GM19463 (cell line): ENCODE data around the gene OTULIN.

ENCODE experiments used
- ATAC-seq: cut with Tn5 transposase; IDR thresholded peaks from one replicate; pipeline ENCODE4 v1.9.1; 2021; ENCODE audit warnings: mild to moderate bottlenecking, moderate library complexity; ENCODE audit not compliant: unreplicated experiment

OTULIN gene

GRCh38 chr5:14664270-14665100 lies at the start of gene OTULIN:
TSS of gene OTULIN (plus strand) at chr5:14664718. CDS start at chr5:14664826, 108 bp downstream.
- peak; percentile 57 for ATAC-seq

DNA sequence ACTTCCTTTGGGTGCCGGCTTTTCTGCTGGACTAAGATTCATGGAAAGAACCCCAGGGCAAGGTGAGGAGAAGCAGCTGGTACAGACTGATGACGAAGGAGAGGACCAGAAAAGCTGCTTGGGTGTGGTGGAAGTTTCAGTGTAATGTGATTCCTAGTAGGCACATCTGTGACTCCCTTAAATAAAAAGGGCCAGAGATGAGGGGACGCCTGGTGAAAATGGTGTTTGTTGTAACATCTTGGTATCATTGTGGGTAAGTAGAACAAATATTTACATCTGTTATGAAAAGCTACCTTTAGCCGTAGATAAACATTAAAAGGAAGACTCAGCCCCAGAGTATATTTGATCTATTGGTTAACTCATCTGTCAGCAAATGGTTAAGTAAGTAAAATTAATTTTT lies 49.2 kb upstream of the OTULIN start:
- no peak for ATAC-seq

DNA sequence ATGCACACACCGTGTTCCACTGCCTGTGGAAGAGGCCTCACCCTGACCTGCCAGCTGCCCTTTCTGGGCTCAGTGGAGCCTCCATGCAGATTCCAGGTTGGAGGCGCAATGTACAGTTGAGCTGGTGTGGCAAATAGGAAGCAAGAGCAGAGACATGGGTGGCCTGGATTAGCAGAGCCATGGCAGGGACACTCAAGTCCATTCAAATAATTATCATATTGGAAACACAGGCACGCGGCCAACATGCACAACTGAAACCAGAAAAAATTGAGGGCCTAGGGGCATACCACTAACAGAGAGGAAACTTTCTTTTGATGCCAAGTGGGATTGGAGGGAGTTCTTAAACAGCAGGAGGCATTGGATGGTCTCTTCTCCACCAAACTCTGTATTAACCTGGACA lies 47.1 kb upstream of the OTULIN start:
- no peak for ATAC-seq

DNA sequence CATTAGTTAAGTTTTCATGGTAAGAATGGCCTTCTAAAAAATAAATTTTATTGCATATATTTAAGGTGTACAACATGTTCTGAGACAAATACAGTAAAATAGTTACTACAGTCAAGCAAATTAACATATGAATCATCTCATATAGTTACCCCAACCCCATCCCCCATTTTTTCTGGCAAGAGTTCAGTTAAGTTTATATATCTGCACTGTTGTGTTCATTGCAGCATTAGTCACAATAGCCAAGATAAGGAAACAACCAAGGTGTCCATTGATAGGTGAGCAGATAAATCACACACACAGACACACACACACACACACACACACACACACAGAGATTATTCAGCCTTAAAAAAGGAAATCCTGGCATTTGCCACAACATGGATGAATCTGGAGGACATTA lies 37.2 kb upstream of the OTULIN start:
- ATAC-seq, result no peak

GRCh38 chr5:14628346-14628745 lies 36.2 kb upstream of the OTULIN start:
- ATAC-seq, result no peak

DNA sequence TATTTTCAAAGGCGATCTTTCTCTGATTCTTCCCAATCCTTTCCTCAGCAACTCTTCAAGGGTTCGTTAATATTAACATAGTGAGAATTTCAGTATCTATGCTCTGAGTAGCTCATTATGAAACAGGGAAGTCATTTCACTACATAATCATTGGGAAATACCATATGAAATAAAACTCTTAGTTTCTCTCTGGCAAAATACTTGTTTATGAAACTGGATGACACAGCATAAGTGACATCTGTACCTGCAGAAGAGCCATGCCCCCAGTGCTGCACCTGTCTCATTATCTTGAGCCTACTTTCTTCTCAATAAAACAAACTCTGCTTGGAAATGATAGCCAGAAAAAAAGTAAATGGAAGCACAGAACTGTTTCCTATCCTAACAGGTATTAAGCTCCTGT lies 33.8 kb upstream of the OTULIN start:
- ATAC-seq, result no peak

DNA sequence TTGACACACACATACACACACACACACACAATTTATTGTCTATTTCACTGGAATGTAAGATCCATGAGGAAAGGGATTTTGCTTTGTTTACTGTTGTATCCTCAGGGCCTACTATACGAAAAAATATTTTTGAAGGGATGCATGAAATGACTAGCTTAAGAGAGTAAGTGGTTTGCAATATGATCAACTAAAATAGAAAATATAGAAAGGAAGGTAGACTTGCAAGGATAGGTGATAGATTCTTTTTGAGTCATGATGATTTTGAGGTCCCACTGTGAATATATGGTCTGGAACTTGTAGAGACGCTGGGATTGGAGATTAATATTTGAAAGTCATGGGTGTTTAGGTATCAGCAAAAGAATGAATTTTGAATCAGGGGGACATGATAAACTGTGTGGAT lies 28.9 kb upstream of the OTULIN start:
- no peak for ATAC-seq

DNA sequence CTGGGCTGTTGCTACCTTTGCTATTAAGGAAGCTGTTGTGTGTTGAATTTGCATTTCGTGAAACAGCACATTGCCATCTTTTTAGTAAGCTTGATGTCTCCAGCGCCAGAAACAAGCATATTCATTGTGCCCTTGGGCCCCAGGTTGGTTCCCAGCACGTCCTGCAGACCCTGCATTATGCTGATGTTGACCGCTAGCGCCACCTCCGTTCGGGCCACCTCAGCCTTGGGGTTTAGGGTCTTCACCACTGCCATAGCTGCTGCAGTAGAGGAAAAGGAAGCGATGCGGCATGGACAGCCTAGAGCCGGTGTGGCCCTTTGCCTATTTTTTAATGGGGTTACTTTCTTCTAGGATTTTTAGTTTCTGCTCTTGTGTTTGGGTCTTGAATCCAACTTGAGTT lies 23.8 kb upstream of the OTULIN start:
- no peak for ATAC-seq

GRCh38 chr5:14644623-14645237 lies 19.8 kb upstream of the OTULIN start:
- ATAC-seq, result no peak

- ATAC-seq, result no peak
These were observed 14.5 kb upstream of the OTULIN start for GRCh38 chr5:14650052-14650451.

GRCh38 chr5:14655146-14655741 lies 9.3 kb upstream of the OTULIN start:
- no peak for ATAC-seq

- ATAC-seq, result no peak
These were observed 7.6 kb upstream of the OTULIN start for GRCh38 chr5:14656898-14657297.

DNA sequence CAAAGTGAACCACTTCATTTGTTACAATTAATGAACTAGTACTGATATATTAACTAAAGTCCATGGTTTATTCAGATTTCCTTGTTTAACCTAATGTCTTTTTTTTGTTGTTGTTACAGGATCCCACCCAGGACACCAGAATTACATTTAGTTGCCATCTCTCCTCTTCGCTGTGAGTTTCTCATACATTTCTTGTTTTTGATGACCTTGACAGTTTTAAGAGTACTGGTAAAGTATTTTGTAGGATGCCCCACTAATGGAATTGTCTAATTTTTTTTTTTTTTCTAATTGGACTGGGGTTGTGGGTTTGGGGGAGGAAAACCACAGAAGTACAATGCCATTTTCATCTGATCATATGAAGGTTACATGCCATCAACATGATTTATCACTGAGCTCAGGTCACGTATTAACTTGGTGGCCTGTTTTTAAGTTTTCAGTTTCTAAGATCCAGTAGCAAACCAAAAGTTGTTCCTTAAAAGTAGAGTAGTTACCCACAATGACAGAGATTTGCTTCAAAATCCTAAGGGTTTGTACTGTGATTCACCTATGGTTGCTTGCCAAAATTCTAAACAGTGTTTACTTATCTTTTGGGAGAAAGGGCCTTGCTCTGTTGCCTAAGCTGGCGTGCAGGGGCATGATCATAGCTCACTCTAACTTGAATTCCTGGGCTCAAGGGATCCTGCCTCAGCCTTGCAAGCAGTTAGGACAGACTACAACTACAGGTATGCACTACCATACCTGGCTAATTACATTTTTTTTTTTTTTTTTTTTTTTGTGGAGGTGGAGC lies 4.5 kb upstream of the OTULIN start:
- ATAC-seq, result no peak

GRCh38 chr5:14660833-14661232 lies 3.7 kb upstream of the OTULIN start:
- ATAC-seq, result no peak

DNA sequence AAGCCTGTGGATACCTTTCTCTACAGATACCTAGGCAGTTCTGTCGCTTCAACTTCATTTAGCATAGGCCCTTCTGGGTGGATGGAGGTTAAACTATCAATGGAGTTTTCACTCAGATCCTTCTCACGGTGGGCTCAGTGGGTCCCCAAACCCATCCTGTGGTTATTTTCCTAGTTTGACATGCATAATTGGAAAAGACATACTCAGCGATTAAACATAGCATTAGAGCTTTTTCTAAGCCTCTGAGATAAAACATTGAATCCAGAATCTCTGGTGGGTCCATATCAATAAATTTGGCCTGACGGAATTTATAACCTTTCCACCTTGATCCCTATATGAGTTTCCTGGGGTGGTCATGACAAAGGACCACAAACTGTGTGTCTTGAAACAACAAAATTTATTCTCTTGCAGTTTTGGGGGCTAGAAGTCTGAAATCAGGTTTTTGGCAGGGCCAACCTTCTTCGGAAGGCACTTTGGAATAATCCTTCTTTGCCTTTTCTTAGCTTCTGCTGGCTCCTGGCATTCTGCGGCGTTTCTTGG lies 1.7 kb upstream of the OTULIN start:
- no peak for ATAC-seq

- peak; percentile 15 for ATAC-seq
These were observed 716 bp upstream of the OTULIN start for GRCh38 chr5:14663734-14664269.

DNA sequence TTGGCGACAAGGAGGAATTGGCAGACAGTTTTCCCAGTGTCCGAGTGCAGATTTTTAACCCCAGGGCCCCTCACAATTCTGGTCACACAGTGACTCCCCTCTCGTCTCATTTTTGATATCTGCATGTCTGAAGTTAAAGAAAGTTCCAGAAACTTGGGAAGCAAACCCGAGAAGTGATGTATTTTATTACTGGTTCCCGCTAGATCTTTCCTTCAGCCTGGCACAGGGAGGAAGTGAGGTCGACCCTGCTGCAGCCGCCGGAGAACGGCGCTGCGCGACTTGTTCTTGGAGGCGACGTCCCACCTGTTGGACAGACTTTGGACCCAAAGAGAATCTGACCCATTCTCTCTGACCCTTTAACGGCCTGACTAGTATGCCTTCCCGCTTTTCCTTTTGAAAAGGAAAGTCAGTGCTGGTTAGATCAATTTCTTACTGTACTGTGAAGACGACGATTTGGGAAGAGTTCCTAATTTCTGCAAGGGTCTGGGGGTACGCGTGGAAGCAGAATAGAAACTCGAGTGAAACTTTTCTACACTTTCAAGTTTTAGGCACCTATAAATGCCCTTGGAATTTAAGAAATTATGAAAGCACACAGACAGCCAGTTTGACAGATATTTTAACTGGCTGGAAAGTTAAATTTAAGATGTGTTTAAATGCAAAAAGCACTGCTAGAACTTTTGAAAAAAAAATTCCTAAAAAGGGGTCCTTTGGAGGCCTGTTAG lies 744 bp downstream of the OTULIN start:
- ATAC-seq, result no peak

DNA sequence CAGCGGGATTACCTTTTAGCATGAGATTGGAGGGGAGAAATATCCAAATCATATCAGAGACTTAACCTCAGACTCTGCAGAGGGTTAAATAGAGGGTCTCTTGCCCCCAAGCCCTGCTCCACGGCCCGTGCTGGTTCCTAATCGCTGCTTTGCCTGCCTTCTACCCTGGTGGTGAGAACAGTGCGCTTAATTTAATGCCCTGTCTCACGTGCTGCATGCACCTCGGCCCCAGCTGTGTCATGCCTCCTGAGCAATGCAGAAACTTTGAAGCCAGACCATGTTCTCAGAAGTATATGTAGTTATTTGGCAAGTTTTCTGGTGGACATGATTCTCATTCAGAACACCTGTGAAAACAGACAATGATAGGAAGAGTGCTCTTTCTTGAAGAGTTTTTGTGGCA lies 1.4 kb downstream of the OTULIN start:
- peak; percentile 26 for ATAC-seq

DNA sequence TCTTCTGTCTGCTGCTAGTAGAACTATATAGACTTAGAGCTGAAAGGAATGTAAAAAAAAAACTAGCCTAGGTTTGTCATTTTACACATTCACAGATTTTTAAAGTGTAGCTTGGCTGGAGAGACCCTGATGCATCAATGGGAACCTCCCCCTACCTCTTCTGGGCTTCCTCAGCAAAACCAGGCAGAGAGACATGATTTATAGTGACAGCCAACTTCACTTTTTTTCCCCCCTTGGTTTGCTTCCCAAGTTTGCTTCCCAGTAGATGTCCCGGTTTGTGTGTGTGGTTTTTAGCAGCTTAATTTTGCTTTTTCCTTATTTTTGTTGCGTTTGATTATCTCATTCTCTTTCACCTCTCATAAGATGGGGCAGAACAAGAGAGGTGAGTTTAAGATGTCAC lies 1.8 kb downstream of the OTULIN start:
- ATAC-seq, result no peak

DNA sequence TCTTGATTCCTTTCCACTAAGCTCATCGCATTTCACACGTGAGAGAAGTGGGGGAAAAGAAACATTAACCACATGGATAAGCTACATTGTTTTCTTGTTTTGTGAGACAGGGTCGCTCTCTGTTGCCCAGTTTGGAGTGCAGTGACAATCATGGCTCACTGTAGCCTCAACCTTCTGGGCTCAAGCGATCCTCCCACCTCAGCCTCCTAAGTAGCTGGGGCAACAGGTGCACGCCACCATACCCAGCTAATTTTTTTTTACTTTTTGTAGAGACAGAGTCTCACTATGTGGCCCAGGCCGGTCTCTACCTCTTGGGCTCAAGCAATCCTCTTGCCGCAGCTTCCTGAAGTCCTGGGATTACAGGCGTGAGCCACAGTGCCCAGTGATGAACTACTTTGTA lies 2.8 kb downstream of the OTULIN start:
- no peak for ATAC-seq
